Osteoblast (primary cell): Measurements from ENCODE around the gene CAMTA1. TPM values are rescaled to one million over a fixed set of nuclear protein-coding genes. Genes with fewer than 3 reads are reported as not detected.

ENCODE experiments used
- DNase-seq: peaks from one replicate; pipeline ENCODE4 v3.0.0; 2011; ENCODE audit warnings: low spot score, mixed read lengths; ENCODE audit not compliant: insufficient read length; ENCODE audit errors: missing footprints
- H2AFZ ChIP-seq: 2 replicates; pipeline ENCODE4 v1.6.0; 2011; ENCODE audit warnings: mild to moderate bottlenecking, low read length
- H3K27ac ChIP-seq: 2 replicates; pipeline ENCODE4 v1.5.1; 2011; ENCODE audit warnings: mild to moderate bottlenecking, low read depth, low read length, moderate library complexity
- H3K27me3 ChIP-seq: 2 replicates; pipeline ENCODE4 v1.6.0; 2012; ENCODE audit warnings: mild to moderate bottlenecking, control low read depth, inconsistent platforms, low read length, moderate library complexity; ENCODE audit not compliant: insufficient read depth
- H3K36me3 ChIP-seq: 2 replicates; pipeline ENCODE4 v1.5.1; 2011; ENCODE audit warnings: mild to moderate bottlenecking, low read length, control low read depth, moderate library complexity; ENCODE audit not compliant: insufficient read depth
- H3K4me1 ChIP-seq: 2 replicates; pipeline ENCODE4 v1.5.1; 2011; ENCODE audit warnings: mild to moderate bottlenecking, low read length, control low read depth, moderate library complexity; ENCODE audit not compliant: insufficient read depth
- H3K4me2 ChIP-seq: 2 replicates; pipeline ENCODE4 v1.6.0; 2011; ENCODE audit warnings: mild to moderate bottlenecking, low read length; ENCODE audit not compliant: insufficient read depth
- H3K4me3 ChIP-seq: fragments of 200-600 bp; sonication (generic); 3 replicates; pipeline ENCODE4 v1.5.1; 2012; ENCODE audit warnings: mild to moderate bottlenecking, low read length, inconsistent platforms; ENCODE audit not compliant: insufficient read depth
- H3K79me2 ChIP-seq: 2 replicates; pipeline ENCODE4 v1.6.0; 2012; ENCODE audit warnings: mild to moderate bottlenecking, low read length, control low read depth, inconsistent platforms; ENCODE audit not compliant: insufficient read depth
- H3K9me3 ChIP-seq: 2 replicates; pipeline ENCODE4 v1.5.1; 2011; ENCODE audit warnings: low read depth, low read length, control low read depth
- H4K20me1 ChIP-seq: 2 replicates; pipeline ENCODE4 v1.6.0; 2012; ENCODE audit warnings: mild to moderate bottlenecking, low read length, control low read depth; ENCODE audit not compliant: insufficient read depth
- total RNA-seq: library from RNA; depleted of rRNA; stranded (reverse); fragments of >200 nt; gene quantifications from 2 replicates; pipeline ENCODE4 v1.2.3, GENCODE V29; 2012
- TF ChIP-seq, protein P1 (sequence below): IDR thresholded peaks from 2 replicates; pipeline ENCODE4 v1.5.1; 2011; ENCODE audit warnings: mild to moderate bottlenecking, low read depth, low read length, moderate library complexity; ENCODE audit errors: extremely low read depth

CAMTA1 gene
- total RNA-seq, 1 donor, result 47.4 TPM

DNA sequence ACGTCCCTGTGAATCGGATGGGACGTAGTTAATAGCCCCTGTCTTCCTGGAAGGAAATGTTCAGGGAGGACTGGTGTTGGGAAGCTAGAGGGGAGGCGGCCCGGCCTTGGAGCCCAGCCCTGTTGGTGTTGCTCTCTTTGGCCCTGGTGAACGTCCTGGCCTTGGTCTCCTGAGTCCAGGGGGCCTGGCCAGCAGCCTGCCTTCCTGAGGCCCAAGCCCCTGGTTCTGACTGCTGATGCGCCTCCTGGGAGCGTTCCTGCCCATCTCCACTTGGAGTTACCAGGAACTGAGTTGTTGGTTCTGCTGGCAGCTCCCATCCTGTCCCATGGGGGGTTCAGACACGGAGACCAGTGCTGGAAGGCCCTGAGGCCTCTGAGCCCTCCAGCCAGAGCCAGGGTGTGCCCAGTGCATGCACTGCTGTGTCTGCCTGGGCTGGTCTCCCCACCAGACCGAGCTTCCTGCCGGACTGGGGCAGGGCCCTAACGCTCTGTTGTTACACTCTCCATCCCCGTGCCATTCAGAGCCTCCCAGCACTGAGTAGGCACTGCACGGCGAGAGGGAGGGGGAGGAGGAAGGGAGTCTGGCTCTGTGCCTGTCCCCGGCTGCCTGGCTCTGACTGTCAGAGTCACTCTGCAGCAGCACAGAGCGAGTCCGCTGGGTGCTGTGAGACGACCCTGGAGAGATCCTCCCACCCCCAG, 603.4 kb downstream of the CAMTA1 start:
- H3K27ac ChIP-seq, result peak overlapping the region; percentile 68

DNA sequence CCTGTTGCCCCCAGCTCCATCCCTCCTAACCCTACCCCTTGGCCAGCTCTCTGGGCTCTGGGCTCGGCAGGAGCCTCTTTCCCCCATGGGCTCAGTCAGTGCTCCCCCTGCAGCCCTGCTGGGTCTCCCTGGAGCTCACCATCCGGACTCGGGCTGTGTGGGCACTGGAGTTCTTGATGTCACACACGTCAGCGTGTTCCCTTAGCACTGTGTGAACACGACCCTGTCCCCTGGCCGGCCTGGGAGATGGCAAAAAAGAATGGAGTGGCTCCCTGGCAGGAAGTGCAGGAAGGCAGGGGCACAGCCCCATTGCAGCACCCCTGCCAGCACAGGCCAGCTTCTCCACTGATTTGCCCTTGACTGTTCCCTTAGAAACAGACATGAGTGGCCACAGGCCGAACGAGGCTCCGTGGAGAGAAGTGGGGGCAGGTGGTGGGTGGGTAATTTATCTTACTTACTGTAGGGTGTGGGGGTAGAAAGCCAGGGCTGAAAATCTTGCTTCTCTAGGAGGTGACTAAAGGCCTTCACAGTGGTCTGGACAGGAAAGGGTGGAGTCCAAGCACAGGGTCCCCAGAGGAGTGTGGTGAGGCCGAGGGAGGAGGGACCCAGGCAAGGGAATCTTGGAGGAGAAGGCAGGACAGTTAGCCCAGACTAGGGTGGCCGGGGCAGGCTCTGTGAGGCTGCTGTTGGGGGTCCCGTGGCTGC, 604.1 kb downstream of the CAMTA1 start:
- DNase-seq, result peak; percentile 87
- H2AFZ ChIP-seq, result peak overlapping the region; percentile 94
- H3K27me3 ChIP-seq, result no peaks in the 10 kb centered on the region
- H3K36me3 ChIP-seq, result no peaks in the 10 kb centered on the region
- H3K4me1 ChIP-seq, result peaks cover 20% of the 10 kb centered on the region
- H3K4me3 ChIP-seq, result peak overlapping the region; percentile 38
- H3K9me3 ChIP-seq, result no peaks in the 10 kb centered on the region
- TF ChIP-seq, protein P1, sequence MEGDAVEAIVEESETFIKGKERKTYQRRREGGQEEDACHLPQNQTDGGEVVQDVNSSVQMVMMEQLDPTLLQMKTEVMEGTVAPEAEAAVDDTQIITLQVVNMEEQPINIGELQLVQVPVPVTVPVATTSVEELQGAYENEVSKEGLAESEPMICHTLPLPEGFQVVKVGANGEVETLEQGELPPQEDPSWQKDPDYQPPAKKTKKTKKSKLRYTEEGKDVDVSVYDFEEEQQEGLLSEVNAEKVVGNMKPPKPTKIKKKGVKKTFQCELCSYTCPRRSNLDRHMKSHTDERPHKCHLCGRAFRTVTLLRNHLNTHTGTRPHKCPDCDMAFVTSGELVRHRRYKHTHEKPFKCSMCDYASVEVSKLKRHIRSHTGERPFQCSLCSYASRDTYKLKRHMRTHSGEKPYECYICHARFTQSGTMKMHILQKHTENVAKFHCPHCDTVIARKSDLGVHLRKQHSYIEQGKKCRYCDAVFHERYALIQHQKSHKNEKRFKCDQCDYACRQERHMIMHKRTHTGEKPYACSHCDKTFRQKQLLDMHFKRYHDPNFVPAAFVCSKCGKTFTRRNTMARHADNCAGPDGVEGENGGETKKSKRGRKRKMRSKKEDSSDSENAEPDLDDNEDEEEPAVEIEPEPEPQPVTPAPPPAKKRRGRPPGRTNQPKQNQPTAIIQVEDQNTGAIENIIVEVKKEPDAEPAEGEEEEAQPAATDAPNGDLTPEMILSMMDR, result no peak
- H4K20me1 ChIP-seq, result no peaks in the 10 kb centered on the region
- peak overlapping the region; percentile 52 for H3K4me2 ChIP-seq
- H3K27ac ChIP-seq, result peak overlapping the region; percentile 68
- no peaks in the 10 kb centered on the region for H3K79me2 ChIP-seq

More for the DNA sequence above, 603.4 kb downstream of the CAMTA1 start:
- Histone ChIP-seq H3K27me3 (no peaks in the 10 kb centered on the region), H3K36me3 (no peaks in the 10 kb centered on the region), H2AFZ (peak overlapping the region; percentile 94), H3K4me2 (peak overlapping the region; percentile 52), H3K4me3 (peak overlapping the region; percentile 38), H3K79me2 (no peaks in the 10 kb centered on the region), H3K4me1 (peaks cover 20% of the 10 kb centered on the region), H3K9me3 (no peaks in the 10 kb centered on the region), H4K20me1 (no peaks in the 10 kb centered on the region)
- peak; percentile 93 for DNase-seq
- TF ChIP-seq, protein P1, result no peak

DNA sequence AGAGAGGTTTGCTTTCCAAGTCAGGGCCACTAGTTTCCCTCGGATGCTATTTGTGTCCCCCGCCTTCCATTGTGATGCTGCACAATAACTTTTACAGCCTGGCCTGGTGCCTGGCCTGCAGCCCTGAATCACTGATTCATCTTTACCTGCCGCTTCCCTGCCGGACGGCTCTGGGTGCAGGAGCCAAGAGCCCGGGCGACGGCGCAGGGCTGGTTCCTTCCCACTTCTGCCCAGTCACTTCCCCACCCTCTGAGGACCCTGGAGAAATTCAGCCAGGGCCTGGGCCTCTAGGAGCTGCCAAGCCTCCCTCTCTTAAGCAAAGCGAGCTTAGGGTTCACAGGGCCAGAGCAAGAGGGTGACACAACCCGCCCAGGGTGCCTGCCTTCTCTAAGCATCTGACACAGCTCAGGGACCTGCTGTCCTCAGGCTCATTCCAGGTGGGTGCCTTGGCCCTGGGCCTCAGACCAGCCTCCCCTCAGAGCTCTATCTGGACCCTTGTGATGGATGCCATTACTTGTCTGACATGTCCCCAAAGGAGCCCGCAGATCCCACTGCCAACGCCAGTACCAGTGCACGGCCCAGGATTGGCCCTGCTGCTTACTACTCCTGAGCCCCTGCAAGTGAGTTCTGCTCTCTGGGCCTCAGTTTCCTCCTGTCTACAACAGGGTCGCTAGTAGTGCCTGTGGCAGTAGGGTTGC, 604.8 kb downstream of the CAMTA1 start:
- DNase-seq, result peak; percentile 85
- Histone ChIP-seq H2AFZ (peak overlapping the region; percentile 94), H3K27ac (peak overlapping the region; percentile 68), H3K4me1 (peaks cover 20% of the 10 kb centered on the region), H3K4me2 (peak overlapping the region; percentile 52), H3K27me3 (no peaks in the 10 kb centered on the region), H4K20me1 (no peaks in the 10 kb centered on the region), H3K4me3 (no peak overlapping the region), H3K79me2 (no peaks in the 10 kb centered on the region), H3K9me3 (no peaks in the 10 kb centered on the region), H3K36me3 (no peaks in the 10 kb centered on the region)
- TF ChIP-seq, protein P1, result no peak

DNA sequence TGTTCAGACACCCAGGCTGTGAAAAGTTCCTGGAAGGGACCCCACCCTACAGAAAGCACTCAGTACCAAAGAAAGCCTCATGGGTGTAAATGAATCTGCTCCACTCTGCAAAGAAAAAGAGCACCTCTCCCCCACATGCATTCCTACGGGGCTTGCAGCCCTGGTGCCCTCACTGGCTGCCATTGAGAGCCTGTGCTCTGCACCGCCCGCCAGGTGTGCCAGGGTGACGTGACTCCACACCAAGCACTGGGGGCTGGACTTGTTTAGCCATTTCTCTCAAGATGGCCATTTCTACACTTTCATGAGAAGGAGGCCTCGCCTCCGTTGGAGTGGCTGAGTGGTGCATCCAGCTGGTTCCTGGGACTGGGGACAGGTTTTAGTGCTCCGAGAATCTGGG, 605.3 kb downstream of the CAMTA1 start:
- no peak overlapping the region for H2AFZ ChIP-seq
- H3K9me3 ChIP-seq, result no peaks in the 10 kb centered on the region
- H3K4me3 ChIP-seq, result no peak overlapping the region
- H3K4me1 ChIP-seq, result peaks cover 20% of the 10 kb centered on the region
- no peaks in the 10 kb centered on the region for H3K27me3 ChIP-seq
- no peak overlapping the region for H3K27ac ChIP-seq
- TF ChIP-seq, protein P1, result no peak
- peak; percentile 34 for DNase-seq
- H3K79me2 ChIP-seq, result no peaks in the 10 kb centered on the region
- H3K4me2 ChIP-seq, result no peak overlapping the region
- no peaks in the 10 kb centered on the region for H4K20me1 ChIP-seq
- no peaks in the 10 kb centered on the region for H3K36me3 ChIP-seq
